ENCODE measurements around the gene TTLL11.

DNA sequence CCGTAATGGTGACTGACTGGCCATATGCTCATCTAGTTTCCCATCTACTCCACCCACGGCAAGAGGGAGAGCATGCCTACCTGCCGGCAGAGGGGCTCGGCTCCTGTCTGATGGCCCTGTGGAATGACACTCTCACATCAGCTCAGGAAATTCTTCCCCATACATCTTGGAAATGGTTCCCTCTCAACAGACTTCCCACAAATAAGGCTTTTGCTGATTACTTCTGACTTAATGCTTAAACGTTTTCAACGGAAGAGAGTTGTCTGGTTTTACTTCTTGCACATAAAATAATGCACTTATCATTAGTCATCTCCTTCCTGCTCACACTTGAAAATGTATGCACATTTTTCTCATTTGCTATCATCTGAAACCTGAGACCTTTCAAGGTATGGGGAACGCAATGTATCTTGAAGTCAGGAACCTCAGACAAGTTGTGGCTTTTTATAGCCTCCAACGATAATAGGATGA lies 129.5 kb downstream of the TTLL11 start:
- TF ChIP-seq POU2F2 (IDR thresholded peaks at IDR 0.05; ENCODE audit: low read depth, low read length) (no peak), POLR2A (IDR thresholded peaks at IDR 0.05; ENCODE audit: low read depth, low read length) (no peak), TAF1 (IDR thresholded peaks at IDR 0.05; ENCODE audit: low read depth, low read length) (no peak), POLR2AphosphoS5 (IDR thresholded peaks at IDR 0.05; ENCODE audit: low read depth, low read length) (no peak), PAX5 (IDR thresholded peaks at IDR 0.05; ENCODE audit: insufficient read depth, low read length, severe bottlenecking) (no peak)

All from GM12891 (cell line).